Esophagus squamous epithelium (tissue), 4 donors: Measurements from ENCODE around the gene KAZN.

Source experiments
- CTCF ChIP-seq, 6 experiments: fragments of 450-650 bp in 4 of 6; fragments of 200-600 bp in 2 of 6; sonication (generic) in 2 of 6; IDR thresholded peaks; one replicate each; pipeline ENCODE4 v1.5.1; 2016 to 2019; ENCODE audit warnings: antibody characterized with exemption in 6 of 6, mild to moderate bottlenecking in 4 of 6, moderate library complexity in 4 of 6
- POLR2A ChIP-seq, 4 donors: fragments of 450-650 bp; IDR thresholded peaks; one replicate each; pipeline ENCODE4 v1.6.1; 2017; ENCODE audit warnings: antibody characterized with exemption in 4 of 4, mild to moderate bottlenecking in 4 of 4, moderate library complexity in 3 of 4

DNA sequence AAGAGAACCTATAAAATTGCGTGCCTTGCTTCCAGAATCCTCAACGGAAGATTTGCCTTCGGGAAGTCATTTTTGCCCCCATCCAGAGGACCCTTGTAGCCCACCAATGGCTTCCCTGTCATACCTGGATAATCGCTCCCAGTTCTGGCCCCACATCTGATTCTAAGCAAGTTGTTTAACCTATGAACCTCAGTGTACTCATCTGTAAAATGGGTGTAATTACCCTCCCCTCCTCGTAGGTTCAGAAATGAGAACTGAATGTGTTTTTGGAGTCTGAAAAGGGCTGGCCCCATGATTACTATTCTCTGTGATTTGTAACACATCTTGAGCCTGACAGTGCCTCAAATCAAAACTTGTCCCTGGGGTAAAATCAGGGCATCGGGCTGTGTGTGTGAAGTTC lies 473.5 kb downstream of the KAZN start:
- no peak for TF ChIP-seq POLR2A (IDR thresholded peaks at IDR 0.05)
- no peak for TF ChIP-seq CTCF (IDR thresholded peaks at IDR 0.05)
